ENCODE data around the gene SUB1. TPM values are rescaled to one million over a fixed set of nuclear protein-coding genes. Genes with fewer than 3 reads are reported as not detected.
"Not testable (repeated sequence)": the region's sequence is repeated elsewhere in the genome, so short reads cannot be mapped to it uniquely, and the experiment has no call there.

Gene SUB1
- polyA plus RNA-seq, 3 donors: 289 to 334 (median 305) TPM

- no peak for DNase-seq (ENCODE audit: extremely low read depth in 1 of 11, low read depth in 9 of 11, low spot score in 4 of 11)
These were observed 35.9 kb downstream of the SUB1 start for GRCh38 chr5:32621256-32621655.

- no peak for DNase-seq (ENCODE audit: extremely low read depth in 1 of 11, low read depth in 9 of 11, low spot score in 4 of 11)
These were observed 39.7 kb downstream of the SUB1 start for GRCh38 chr5:32625106-32625505.

GRCh38 chr5:32625547-32625946 is 40.2 kb downstream of the SUB1 start:
- DNase-seq (ENCODE audit: extremely low read depth in 1 of 11, low read depth in 9 of 11, low spot score in 4 of 11): no peak

- no peak for DNase-seq (ENCODE audit: extremely low read depth in 1 of 11, low read depth in 9 of 11, low spot score in 4 of 11)
These were observed 42.0 kb downstream of the SUB1 start for GRCh38 chr5:32627219-32627870.

- no peak for DNase-seq (ENCODE audit: extremely low read depth in 1 of 11, low read depth in 9 of 11, low spot score in 4 of 11)
These were observed 42.9 kb downstream of the SUB1 start for GRCh38 chr5:32628049-32628844.

- no peak for DNase-seq (ENCODE audit: extremely low read depth in 1 of 11, low read depth in 9 of 11, low spot score in 4 of 11)
These were observed 45.6 kb downstream of the SUB1 start for GRCh38 chr5:32630867-32631491.

GRCh38 chr5:32633017-32633416 is 47.7 kb downstream of the SUB1 start:
- DNase-seq (ENCODE audit: extremely low read depth in 1 of 11, low read depth in 9 of 11, low spot score in 4 of 11): not testable (repeated sequence)

- no peak for DNase-seq (ENCODE audit: extremely low read depth in 1 of 11, low read depth in 9 of 11, low spot score in 4 of 11)
These were observed 53.0 kb downstream of the SUB1 start for GRCh38 chr5:32638309-32638708.

- no peak for DNase-seq (ENCODE audit: extremely low read depth in 1 of 11, low read depth in 9 of 11, low spot score in 4 of 11)
These were observed 54.6 kb downstream of the SUB1 start for GRCh38 chr5:32639943-32640342.

- no peak for DNase-seq (ENCODE audit: extremely low read depth in 1 of 11, low read depth in 9 of 11, low spot score in 4 of 11)
These were observed 57.1 kb downstream of the SUB1 start for GRCh38 chr5:32642276-32643002.

- DNase-seq (ENCODE audit: extremely low read depth in 1 of 11, low read depth in 9 of 11, low spot score in 4 of 11): no peak
These were observed 59.9 kb downstream of the SUB1 start for GRCh38 chr5:32645246-32645645.

- DNase-seq (ENCODE audit: extremely low read depth in 1 of 11, low read depth in 9 of 11, low spot score in 4 of 11): peak in 10 of 11 donors; percentile 11 to 53 (median 42)
These were observed 61.0 kb downstream of the SUB1 start for GRCh38 chr5:32646061-32646969.

- no peak for DNase-seq (ENCODE audit: extremely low read depth in 1 of 11, low read depth in 9 of 11, low spot score in 4 of 11)
These were observed 65.7 kb downstream of the SUB1 start for GRCh38 chr5:32651088-32651487.

GRCh38 chr5:32651638-32652037 is 66.3 kb downstream of the SUB1 start:
- DNase-seq (ENCODE audit: extremely low read depth in 1 of 11, low read depth in 9 of 11, low spot score in 4 of 11): no peak

Other genes with a start within 250 kb of the SUB1 start
- gene ZFR, start 140.8 kb upstream of the SUB1 start, polyA plus RNA-seq (ENCODE audit: insufficient read length in 3 of 3): 100 to 1,000 TPM; 116 to 130 (median 119) TPM
- gene NPR3, start 125.8 kb downstream of the SUB1 start, polyA plus RNA-seq (ENCODE audit: insufficient read length in 3 of 3): 10 to 100 TPM; 20.0 to 31.2 (median 22.3) TPM

All from renal cortex interstitium (tissue), 11 donors.